OCI-LY3 (cell line): ENCODE data around the gene MGMT.

Experiments
- H2AFZ ChIP-seq: fragments of 200-600, 300-600 bp; shearing (Covaris generic); 2 replicates; pipeline ENCODE4 v1.6.0; 2014; ENCODE audit warnings: antibody characterized with exemption, low read depth, low read length
- H3K27ac ChIP-seq: fragments of 200-600, 300-600 bp; sonication (generic); 2 replicates; pipeline ENCODE4 v1.5.1; 2014; ENCODE audit warnings: mild to moderate bottlenecking, low read length, moderate library complexity, mixed read lengths
- H3K27me3 ChIP-seq: fragments of 200-600, 300-600 bp; sonication (generic); 2 replicates; pipeline ENCODE4 v1.6.1; 2014; ENCODE audit warnings: low read depth, low read length, mixed read lengths
- H3K36me3 ChIP-seq: fragments of 200-600, 300-600 bp; sonication (generic); replicated peaks from 2 replicates; pipeline ENCODE3; 2014; ENCODE audit warnings: low read depth, low read length, mixed read lengths
- H3K4me1 ChIP-seq: fragments of 300-600, 200-600 bp; sonication (generic); 2 replicates; pipeline ENCODE4 v1.6.1; 2014; ENCODE audit warnings: low read length, mixed read lengths
- H3K4me2 ChIP-seq: fragments of 200-600, 300-600 bp; sonication (generic); 2 replicates; pipeline ENCODE4 v1.6.1; 2014; ENCODE audit warnings: low read length, mixed read lengths
- H3K4me3 ChIP-seq: fragments of 300-600, 200-600 bp; sonication (generic); 2 replicates; pipeline ENCODE4 v1.5.1; 2014; ENCODE audit warnings: antibody characterized with exemption, mild to moderate bottlenecking, low read length, moderate library complexity
- H3K79me2 ChIP-seq: fragments of 300-600, 200-600 bp; shearing (Covaris generic); 2 replicates; pipeline ENCODE4 v1.6.1; 2014; ENCODE audit warnings: mild to moderate bottlenecking, low read length, mixed read lengths
- H3K9ac ChIP-seq: fragments of 300-600, 200-600 bp; shearing (Covaris generic); 2 replicates; pipeline ENCODE4 v1.6.0; 2014; ENCODE audit warnings: mild to moderate bottlenecking, low read length, moderate library complexity
- H3K9me3 ChIP-seq: fragments of 200-600, 300-600 bp; shearing (Covaris generic); 2 replicates; pipeline ENCODE4 v1.6.1; 2014; ENCODE audit warnings: low read length, mixed read lengths; ENCODE audit not compliant: insufficient read depth
- H4K20me1 ChIP-seq: fragments of 200-600, 300-600 bp; sonication (generic); 2 replicates; pipeline ENCODE4 v1.6.1; 2016; ENCODE audit warnings: low read length, mixed read lengths; ENCODE audit not compliant: insufficient read depth
- CTCF ChIP-seq: fragments of 200-600, 300-600 bp; sonication (generic); IDR thresholded peaks from 2 replicates; pipeline ENCODE4 v1.5.1; 2014; ENCODE audit warnings: antibody characterized with exemption, low read length, low read depth
- EZH2phosphoT487 ChIP-seq: fragments of 200-600 bp; shearing (Covaris generic); IDR thresholded peaks from 2 replicates; pipeline ENCODE4 v1.6.1; 2018; ENCODE audit warnings: antibody characterized with exemption, mixed run types, low read depth

The MGMT gene

GRCh38 chr10:129814681-129815646 lies 347.9 kb downstream of the MGMT start:
- H3K4me1 ChIP-seq = no peaks in the 10 kb centered on the region
- H3K4me3 ChIP-seq = no peak overlapping the region
- no peak overlapping the region for H3K4me2 ChIP-seq
- H4K20me1 ChIP-seq = no peaks in the 10 kb centered on the region
- H3K36me3 ChIP-seq = no peaks in the 10 kb centered on the region
- H3K9me3 ChIP-seq = no peaks in the 10 kb centered on the region
- TF ChIP-seq EZH2phosphoT487 (no peak), CTCF (no peak)
- no peak overlapping the region for H3K27ac ChIP-seq
- no peaks in the 10 kb centered on the region for H3K79me2 ChIP-seq
- H3K9ac ChIP-seq = no peak overlapping the region
- H2AFZ ChIP-seq = no peak overlapping the region
- no peaks in the 10 kb centered on the region for H3K27me3 ChIP-seq

GRCh38 chr10:129815898-129816655 lies 349.0 kb downstream of the MGMT start:
- H3K4me3 ChIP-seq = no peak overlapping the region
- H3K27me3 ChIP-seq = no peaks in the 10 kb centered on the region
- no peak overlapping the region for H3K9ac ChIP-seq
- H3K4me1 ChIP-seq = no peaks in the 10 kb centered on the region
- no peaks in the 10 kb centered on the region for H3K9me3 ChIP-seq
- TF ChIP-seq EZH2phosphoT487 (no peak), CTCF (no peak)
- H3K27ac ChIP-seq = no peak overlapping the region
- H3K4me2 ChIP-seq = no peak overlapping the region
- H4K20me1 ChIP-seq = no peaks in the 10 kb centered on the region
- H3K36me3 ChIP-seq = no peaks in the 10 kb centered on the region
- H3K79me2 ChIP-seq = no peaks in the 10 kb centered on the region
- H2AFZ ChIP-seq = no peak overlapping the region

DNA sequence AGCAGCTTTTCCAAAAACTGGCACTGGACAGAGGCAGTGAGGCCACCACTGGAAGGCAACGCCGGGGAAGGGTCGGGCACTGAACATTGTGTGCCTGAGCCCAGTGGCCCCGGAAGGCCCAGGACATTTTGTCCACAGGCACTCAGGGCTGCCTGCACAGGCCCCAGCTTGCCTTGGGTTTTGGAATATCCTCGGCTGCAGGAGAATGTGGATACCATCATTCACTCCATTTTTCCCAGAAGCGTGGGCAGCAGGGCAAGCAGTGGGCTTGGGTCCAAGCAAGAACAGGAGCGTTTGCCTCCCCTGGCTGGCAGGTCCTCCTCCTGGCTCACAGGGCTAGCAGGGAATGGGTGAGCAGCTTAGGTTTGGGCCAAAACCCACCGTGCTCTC lies 349.6 kb downstream of the MGMT start:
- Histone ChIP-seq H3K4me3 (no peak overlapping the region), H3K9me3 (no peaks in the 10 kb centered on the region), H3K4me1 (no peaks in the 10 kb centered on the region), H4K20me1 (no peaks in the 10 kb centered on the region), H3K79me2 (no peaks in the 10 kb centered on the region), H3K27me3 (no peaks in the 10 kb centered on the region), H3K27ac (no peak overlapping the region), H3K36me3 (no peaks in the 10 kb centered on the region), H3K4me2 (no peak overlapping the region), H3K9ac (no peak overlapping the region), H2AFZ (no peak overlapping the region)
- TF ChIP-seq CTCF (no peak), EZH2phosphoT487 (no peak)
